Endothelial cell (in vitro differentiated cells): ENCODE measurements around the gene TKT. TPM values are rescaled to one million over a fixed set of nuclear protein-coding genes. Genes with fewer than 3 reads are reported as not detected.
"Not testable (repeated sequence)": the region's sequence is repeated elsewhere in the genome, so short reads cannot be mapped to it uniquely, and the experiment has no call there.

ENCODE experiments used
- DNase-seq: peaks from one replicate; pipeline ENCODE4 v3.0.0; 2021; ENCODE audit warnings: low spot score
- H3K27ac Mint-ChIP-seq: one replicate; pipeline ENCODE4 v1.8.0; 2021; ENCODE audit warnings: mixed read lengths, inconsistent platforms; ENCODE audit not compliant: unreplicated experiment
- H3K27me3 Mint-ChIP-seq: one replicate; pipeline ENCODE4 v1.8.0; 2021; ENCODE audit warnings: mild to moderate bottlenecking, moderate library complexity, mixed read lengths, inconsistent platforms; ENCODE audit not compliant: unreplicated experiment
- H3K36me3 Mint-ChIP-seq: one replicate; pipeline ENCODE4 v1.8.0; 2021; ENCODE audit warnings: mild to moderate bottlenecking, low read depth, mixed read lengths, inconsistent platforms; ENCODE audit not compliant: unreplicated experiment
- H3K4me1 Mint-ChIP-seq: one replicate; pipeline ENCODE4 v1.8.0; 2021; ENCODE audit warnings: mild to moderate bottlenecking, mixed read lengths, inconsistent platforms; ENCODE audit not compliant: unreplicated experiment
- H3K4me3 Mint-ChIP-seq: one replicate; pipeline ENCODE4 v1.8.0; 2021; ENCODE audit warnings: mild to moderate bottlenecking, mixed read lengths, inconsistent platforms; ENCODE audit not compliant: unreplicated experiment
- H3K9me3 Mint-ChIP-seq: one replicate; pipeline ENCODE4 v1.8.0; 2021; ENCODE audit warnings: mixed read lengths, inconsistent platforms; ENCODE audit not compliant: unreplicated experiment
- CTCF ChIP-seq: fragments of 200-600 bp; sonication (generic); IDR thresholded peaks from one replicate; pipeline ENCODE4 v1.5.0; 2021; ENCODE audit warnings: antibody characterized with exemption; ENCODE audit not compliant: unreplicated experiment
- total RNA-seq: library from RNA; stranded (reverse); fragmentation: NEBNext Ultra II Directional; extraction: Animal tissue kit (Norgen Biotek cat#: 25700); gene quantifications from one replicate; pipeline ENCODE4 v1.2.1, GENCODE V29; 2021; ENCODE audit not compliant: unreplicated experiment

Gene TKT
- total RNA-seq, 1 donor from 2014 or later, result 305 TPM

GRCh38 chr3:53269888-53270880 is 14.4 kb upstream of the TKT start:
- Mint-ChIP-seq H3K27me3 (no peaks in the 10 kb centered on the region), H3K9me3 (no peaks in the 10 kb centered on the region), H3K4me1 (peaks cover 8% of the 10 kb centered on the region), H3K4me3 (no peak overlapping the region), H3K36me3 (no peaks in the 10 kb centered on the region), H3K27ac (peak overlapping the region; percentile 34)
- TF ChIP-seq CTCF, result no peak
- peak; percentile 34 for DNase-seq

- H3K36me3 Mint-ChIP-seq, H3K4me1 Mint-ChIP-seq, DNase-seq, H3K9me3 Mint-ChIP-seq, H3K27me3 Mint-ChIP-seq, H3K4me3 Mint-ChIP-seq, H3K27ac Mint-ChIP-seq: not testable (repeated sequence)
Measured at GRCh38 chr3:53269193-53269592, 13.4 kb upstream of the TKT start.

GRCh38 chr3:53267766-53268165 is 11.9 kb upstream of the TKT start:
- no peak for DNase-seq
- no peak for TF ChIP-seq CTCF
- Mint-ChIP-seq H3K4me1 (peaks cover 6% of the 10 kb centered on the region), H3K27ac (no peak overlapping the region), H3K4me3 (no peak overlapping the region), H3K9me3 (no peaks in the 10 kb centered on the region), H3K27me3 (no peaks in the 10 kb centered on the region), H3K36me3 (no peaks in the 10 kb centered on the region)

- no peaks in the 10 kb centered on the region for H3K36me3 Mint-ChIP-seq
- no peak for DNase-seq
- H3K4me1 Mint-ChIP-seq, result peaks cover under 1% of the 10 kb centered on the region
- H3K4me3 Mint-ChIP-seq, result no peak overlapping the region
- peaks cover 1% of the 10 kb centered on the region for H3K27me3 Mint-ChIP-seq
- TF ChIP-seq CTCF, result no peak
- no peak overlapping the region for H3K27ac Mint-ChIP-seq
- H3K9me3 Mint-ChIP-seq, result no peaks in the 10 kb centered on the region
Measured at GRCh38 chr3:53264718-53265117, 8.9 kb upstream of the TKT start.

- no peak overlapping the region for H3K27ac Mint-ChIP-seq
- H3K36me3 Mint-ChIP-seq, result no peaks in the 10 kb centered on the region
- no peaks in the 10 kb centered on the region for H3K9me3 Mint-ChIP-seq
- no peak for DNase-seq
- H3K4me1 Mint-ChIP-seq, result peaks cover 1% of the 10 kb centered on the region
- no peak overlapping the region for H3K4me3 Mint-ChIP-seq
- no peak for TF ChIP-seq CTCF
- peaks cover 6% of the 10 kb centered on the region for H3K27me3 Mint-ChIP-seq
Measured at GRCh38 chr3:53263907-53264306, 8.1 kb upstream of the TKT start.
